Stimulated activated CD8-positive, alpha-beta memory T cell treated with anti-CD3 and anti-CD28 coated beads, Interleukin-2, amount 100 ng/mL, for 1 hour (primary cell): ENCODE data around the gene CTNNA3.

Experiments
- DNase-seq, 2 donors: peaks; one replicate each; pipeline ENCODE4 v3.0.0-alpha.2; 2020; ENCODE audit warnings: low read depth in 2 of 2

CTNNA3 gene

GRCh38 chr10:65940816-65941662 lies 1755.0 kb downstream of the CTNNA3 start:
- DNase-seq, result no peak

DNA sequence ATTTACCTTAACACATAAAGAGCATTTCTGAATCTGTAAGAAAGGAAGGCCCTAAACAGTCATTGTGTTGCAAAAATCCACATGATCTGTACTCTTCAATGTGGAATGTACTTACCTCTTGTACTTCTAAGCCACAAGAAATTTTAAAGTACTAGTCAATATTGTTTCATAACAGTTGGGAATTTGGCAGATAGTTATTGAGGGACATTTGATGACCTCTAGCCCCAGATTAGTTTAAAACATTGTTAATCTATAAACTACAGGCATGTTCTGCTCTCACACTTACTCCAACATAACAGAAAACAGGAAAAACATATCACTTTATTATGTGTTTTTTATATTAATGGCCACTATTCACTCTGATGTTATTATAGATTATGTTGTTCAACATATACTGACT lies 1755.9 kb downstream of the CTNNA3 start:
- no peak for DNase-seq

- no peak for DNase-seq
Measured at GRCh38 chr10:65931291-65932070, 1764.5 kb downstream of the CTNNA3 start.

- no peak for DNase-seq
Measured at GRCh38 chr10:65911151-65911835, 1784.7 kb downstream of the CTNNA3 start.

- DNase-seq, result no peak
Measured at GRCh38 chr10:65910209-65910608, 1785.8 kb downstream of the CTNNA3 start.

DNA sequence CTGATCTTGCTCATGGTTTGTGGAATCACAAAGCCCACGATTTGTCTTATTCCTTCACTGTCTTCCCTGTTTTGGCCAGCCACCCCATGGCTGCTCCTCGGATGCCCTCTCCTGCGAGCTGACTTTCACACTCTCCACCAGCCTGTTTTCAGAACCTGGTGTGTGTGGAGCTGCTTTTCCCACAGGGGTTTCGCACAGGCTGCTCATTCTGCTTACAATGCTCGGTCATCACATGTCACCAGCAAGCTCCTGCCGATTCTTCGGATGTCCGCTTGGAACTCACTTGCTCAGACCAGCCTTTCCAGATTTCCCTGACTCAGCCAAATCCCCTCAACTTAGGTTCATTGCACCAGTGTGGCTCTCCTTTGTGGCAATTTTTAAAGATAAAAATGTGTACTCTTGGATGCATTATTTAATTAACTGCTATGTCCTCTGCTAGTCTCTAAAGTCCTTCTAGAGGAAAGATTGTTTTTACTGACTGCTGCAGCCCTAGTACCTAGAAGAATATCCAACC lies 1788.7 kb downstream of the CTNNA3 start:
- no peak for DNase-seq

- no peak for DNase-seq
Measured at GRCh38 chr10:65903620-65904019, 1792.4 kb downstream of the CTNNA3 start.

DNA sequence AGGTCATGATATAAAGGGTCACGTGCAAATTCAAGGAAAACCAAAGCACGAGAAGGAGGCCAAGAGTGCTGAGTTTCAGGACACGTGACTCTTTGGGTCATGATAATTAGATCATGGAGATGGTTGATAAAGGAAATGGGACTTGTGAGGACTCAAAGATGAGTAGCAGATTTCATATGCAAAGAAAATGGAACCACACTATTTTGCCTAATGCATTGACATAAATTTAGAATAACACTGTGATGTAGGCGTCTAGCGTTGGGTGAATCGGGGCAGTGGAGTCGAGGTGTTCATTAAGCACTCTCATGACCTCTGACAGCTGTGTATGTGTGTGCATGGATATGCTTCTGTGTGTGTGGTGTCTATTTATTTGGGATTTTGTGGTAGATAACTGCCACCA lies 1795.7 kb downstream of the CTNNA3 start:
- no peak for DNase-seq

DNA sequence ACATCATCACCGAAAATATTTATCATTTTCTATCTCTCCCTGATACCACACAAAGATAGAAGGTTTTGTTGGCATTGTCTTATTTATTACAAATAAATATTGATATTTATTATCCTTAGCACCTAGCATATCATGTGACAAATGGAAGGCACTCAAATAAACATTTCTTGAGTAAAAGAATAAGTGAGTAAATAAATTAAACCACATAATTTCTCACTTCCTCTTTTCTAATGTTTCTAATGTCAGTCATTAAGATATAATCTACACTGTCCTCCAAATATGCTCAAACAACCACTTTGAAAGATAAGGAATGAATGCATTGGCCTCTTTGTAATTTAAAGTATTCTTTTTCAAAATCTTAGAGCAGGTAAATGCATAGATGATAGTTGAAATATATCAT lies 1797.9 kb downstream of the CTNNA3 start:
- no peak for DNase-seq

DNA sequence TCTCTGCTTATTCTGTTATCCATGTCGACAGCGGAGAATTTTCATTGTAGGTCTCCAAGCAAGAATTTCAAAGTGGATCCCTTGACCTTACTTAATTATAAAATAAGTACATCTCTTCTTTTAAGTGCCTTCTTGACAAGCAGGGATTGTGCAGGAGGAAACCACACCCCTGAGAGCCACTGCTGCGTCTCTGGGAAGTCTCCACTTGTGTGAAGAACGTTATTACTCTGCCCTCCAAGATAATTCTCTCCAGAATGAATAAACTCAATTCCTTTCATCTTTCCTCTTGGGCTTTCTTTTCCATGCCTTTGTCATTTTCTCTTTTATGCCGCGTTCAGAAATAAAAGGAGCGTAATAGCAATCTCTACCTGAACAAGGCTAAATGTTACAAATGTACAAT lies 1801.0 kb downstream of the CTNNA3 start:
- DNase-seq, result no peak

GRCh38 chr10:65894379-65894778 lies 1801.6 kb downstream of the CTNNA3 start:
- DNase-seq, result no peak

- DNase-seq, result no peak
Measured at GRCh38 chr10:65893676-65894075, 1802.3 kb downstream of the CTNNA3 start.

- no peak for DNase-seq
Measured at GRCh38 chr10:65892284-65892683, 1803.7 kb downstream of the CTNNA3 start.

- DNase-seq, result no peak
Measured at GRCh38 chr10:65891073-65891981, 1804.7 kb downstream of the CTNNA3 start.

GRCh38 chr10:65864529-65864928 lies 1831.5 kb downstream of the CTNNA3 start:
- DNase-seq, result no peak

- DNase-seq, result no peak
Measured at GRCh38 chr10:65864036-65864435, 1832.0 kb downstream of the CTNNA3 start.
